ENCODE measurements around the gene BMPR1A.

DNA sequence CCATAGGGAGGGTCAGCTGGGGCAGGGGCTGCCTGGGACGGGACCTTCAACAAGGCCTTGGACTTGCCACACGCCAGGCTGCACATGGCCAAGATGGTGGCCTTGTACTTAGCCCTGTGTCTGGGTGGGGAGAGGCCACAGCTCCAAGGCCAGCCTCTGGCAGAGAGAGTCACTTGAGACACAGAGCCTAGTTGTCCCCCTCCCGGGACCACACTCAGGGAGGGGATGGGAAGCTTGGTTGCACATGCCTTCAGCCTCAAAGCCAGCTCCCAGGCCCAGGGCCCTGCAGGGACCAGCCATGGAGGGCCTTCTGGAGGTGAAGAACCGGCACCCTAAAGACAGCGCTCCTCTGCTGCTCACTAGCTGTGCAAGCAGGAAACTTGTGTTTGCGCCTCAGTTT lies 184.3 kb downstream of the BMPR1A start:
- TF ChIP-seq, protein P1, sequence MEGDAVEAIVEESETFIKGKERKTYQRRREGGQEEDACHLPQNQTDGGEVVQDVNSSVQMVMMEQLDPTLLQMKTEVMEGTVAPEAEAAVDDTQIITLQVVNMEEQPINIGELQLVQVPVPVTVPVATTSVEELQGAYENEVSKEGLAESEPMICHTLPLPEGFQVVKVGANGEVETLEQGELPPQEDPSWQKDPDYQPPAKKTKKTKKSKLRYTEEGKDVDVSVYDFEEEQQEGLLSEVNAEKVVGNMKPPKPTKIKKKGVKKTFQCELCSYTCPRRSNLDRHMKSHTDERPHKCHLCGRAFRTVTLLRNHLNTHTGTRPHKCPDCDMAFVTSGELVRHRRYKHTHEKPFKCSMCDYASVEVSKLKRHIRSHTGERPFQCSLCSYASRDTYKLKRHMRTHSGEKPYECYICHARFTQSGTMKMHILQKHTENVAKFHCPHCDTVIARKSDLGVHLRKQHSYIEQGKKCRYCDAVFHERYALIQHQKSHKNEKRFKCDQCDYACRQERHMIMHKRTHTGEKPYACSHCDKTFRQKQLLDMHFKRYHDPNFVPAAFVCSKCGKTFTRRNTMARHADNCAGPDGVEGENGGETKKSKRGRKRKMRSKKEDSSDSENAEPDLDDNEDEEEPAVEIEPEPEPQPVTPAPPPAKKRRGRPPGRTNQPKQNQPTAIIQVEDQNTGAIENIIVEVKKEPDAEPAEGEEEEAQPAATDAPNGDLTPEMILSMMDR (conservative IDR thresholded peaks at IDR 0.05; ENCODE audit: low read depth in 2 of 2): no peak
- TF ChIP-seq EZH2 (IDR thresholded peaks at IDR 0.05; ENCODE audit: low read depth, unreplicated experiment) (no peak), EZH2phosphoT487 (IDR thresholded peaks at IDR 0.05; ENCODE audit: unreplicated experiment) (no peak), CREB1 (CRISPR knock-in tag; IDR thresholded peaks at IDR 0.05; ENCODE audit: low read depth) (no peak)
